Osteoblast (primary cell): ENCODE results near the gene PCDH9. TPM values are rescaled to one million over a fixed set of nuclear protein-coding genes. Genes with fewer than 3 reads are reported as not detected.

ENCODE experiments used
- DNase-seq: peaks from one replicate; pipeline ENCODE4 v3.0.0; 2011; ENCODE audit warnings: low spot score, mixed read lengths; ENCODE audit not compliant: insufficient read length; ENCODE audit errors: missing footprints
- H2AFZ ChIP-seq: 2 replicates; pipeline ENCODE4 v1.6.0; 2011; ENCODE audit warnings: mild to moderate bottlenecking, low read length
- H3K27ac ChIP-seq: 2 replicates; pipeline ENCODE4 v1.5.1; 2011; ENCODE audit warnings: mild to moderate bottlenecking, low read depth, low read length, moderate library complexity
- H3K27me3 ChIP-seq: 2 replicates; pipeline ENCODE4 v1.6.0; 2012; ENCODE audit warnings: mild to moderate bottlenecking, control low read depth, inconsistent platforms, low read length, moderate library complexity; ENCODE audit not compliant: insufficient read depth
- H3K36me3 ChIP-seq: 2 replicates; pipeline ENCODE4 v1.5.1; 2011; ENCODE audit warnings: mild to moderate bottlenecking, low read length, control low read depth, moderate library complexity; ENCODE audit not compliant: insufficient read depth
- H3K4me1 ChIP-seq: 2 replicates; pipeline ENCODE4 v1.5.1; 2011; ENCODE audit warnings: mild to moderate bottlenecking, low read length, control low read depth, moderate library complexity; ENCODE audit not compliant: insufficient read depth
- H3K4me2 ChIP-seq: 2 replicates; pipeline ENCODE4 v1.6.0; 2011; ENCODE audit warnings: mild to moderate bottlenecking, low read length; ENCODE audit not compliant: insufficient read depth
- H3K4me3 ChIP-seq: fragments of 200-600 bp; sonication (generic); 3 replicates; pipeline ENCODE4 v1.5.1; 2012; ENCODE audit warnings: mild to moderate bottlenecking, low read length, inconsistent platforms; ENCODE audit not compliant: insufficient read depth
- H3K79me2 ChIP-seq: 2 replicates; pipeline ENCODE4 v1.6.0; 2012; ENCODE audit warnings: mild to moderate bottlenecking, low read length, control low read depth, inconsistent platforms; ENCODE audit not compliant: insufficient read depth
- H3K9me3 ChIP-seq: 2 replicates; pipeline ENCODE4 v1.5.1; 2011; ENCODE audit warnings: low read depth, low read length, control low read depth
- H4K20me1 ChIP-seq: 2 replicates; pipeline ENCODE4 v1.6.0; 2012; ENCODE audit warnings: mild to moderate bottlenecking, low read length, control low read depth; ENCODE audit not compliant: insufficient read depth
- total RNA-seq: library from RNA; depleted of rRNA; stranded (reverse); fragments of >200 nt; gene quantifications from 2 replicates; pipeline ENCODE4 v1.2.3, GENCODE V29; 2012
- TF ChIP-seq, protein P1 (sequence below): IDR thresholded peaks from 2 replicates; pipeline ENCODE4 v1.5.1; 2011; ENCODE audit warnings: mild to moderate bottlenecking, low read depth, low read length, moderate library complexity; ENCODE audit errors: extremely low read depth

Gene PCDH9
- total RNA-seq, 1 donor, result 1.1 TPM

DNA sequence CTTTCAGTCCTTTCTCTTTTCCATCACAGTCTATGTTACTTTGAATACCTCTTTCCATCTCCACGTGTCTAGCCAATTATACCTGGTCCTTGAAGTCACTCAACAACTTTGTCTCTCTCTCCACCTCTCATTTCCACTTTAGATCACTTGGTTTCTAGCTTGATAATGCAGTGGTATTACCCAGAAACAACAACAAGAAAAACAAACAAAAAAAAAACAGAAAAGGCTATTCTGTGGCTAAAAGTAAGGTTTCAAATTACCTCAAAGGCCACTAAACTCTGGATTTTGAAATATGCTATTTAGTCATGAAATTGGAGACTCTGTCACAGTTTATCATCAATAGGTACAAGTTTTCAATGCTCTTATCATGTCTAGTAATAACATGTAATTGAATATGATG lies 184.8 kb downstream of the PCDH9 start:
- Histone ChIP-seq H3K27me3 (no peaks in the 10 kb centered on the region), H3K4me2 (no peak overlapping the region), H4K20me1 (no peaks in the 10 kb centered on the region), H3K9me3 (no peaks in the 10 kb centered on the region), H3K4me3 (no peak overlapping the region), H3K79me2 (no peaks in the 10 kb centered on the region), H3K36me3 (no peaks in the 10 kb centered on the region), H3K27ac (no peak overlapping the region), H3K4me1 (peaks cover 13% of the 10 kb centered on the region), H2AFZ (no peak overlapping the region)
- TF ChIP-seq, protein P1, sequence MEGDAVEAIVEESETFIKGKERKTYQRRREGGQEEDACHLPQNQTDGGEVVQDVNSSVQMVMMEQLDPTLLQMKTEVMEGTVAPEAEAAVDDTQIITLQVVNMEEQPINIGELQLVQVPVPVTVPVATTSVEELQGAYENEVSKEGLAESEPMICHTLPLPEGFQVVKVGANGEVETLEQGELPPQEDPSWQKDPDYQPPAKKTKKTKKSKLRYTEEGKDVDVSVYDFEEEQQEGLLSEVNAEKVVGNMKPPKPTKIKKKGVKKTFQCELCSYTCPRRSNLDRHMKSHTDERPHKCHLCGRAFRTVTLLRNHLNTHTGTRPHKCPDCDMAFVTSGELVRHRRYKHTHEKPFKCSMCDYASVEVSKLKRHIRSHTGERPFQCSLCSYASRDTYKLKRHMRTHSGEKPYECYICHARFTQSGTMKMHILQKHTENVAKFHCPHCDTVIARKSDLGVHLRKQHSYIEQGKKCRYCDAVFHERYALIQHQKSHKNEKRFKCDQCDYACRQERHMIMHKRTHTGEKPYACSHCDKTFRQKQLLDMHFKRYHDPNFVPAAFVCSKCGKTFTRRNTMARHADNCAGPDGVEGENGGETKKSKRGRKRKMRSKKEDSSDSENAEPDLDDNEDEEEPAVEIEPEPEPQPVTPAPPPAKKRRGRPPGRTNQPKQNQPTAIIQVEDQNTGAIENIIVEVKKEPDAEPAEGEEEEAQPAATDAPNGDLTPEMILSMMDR, result no peak
- DNase-seq, result no peak

GRCh38 chr13:67043901-67044300 lies 186.2 kb downstream of the PCDH9 start:
- H2AFZ ChIP-seq, result no peak overlapping the region
- H3K27me3 ChIP-seq, result no peaks in the 10 kb centered on the region
- no peaks in the 10 kb centered on the region for H4K20me1 ChIP-seq
- H3K9me3 ChIP-seq, result no peaks in the 10 kb centered on the region
- H3K4me1 ChIP-seq, result peaks cover 13% of the 10 kb centered on the region
- no peak overlapping the region for H3K27ac ChIP-seq
- TF ChIP-seq, protein P1, result no peak
- DNase-seq, result no peak
- H3K36me3 ChIP-seq, result no peaks in the 10 kb centered on the region
- no peaks in the 10 kb centered on the region for H3K79me2 ChIP-seq
- no peak overlapping the region for H3K4me3 ChIP-seq
- H3K4me2 ChIP-seq, result no peak overlapping the region

GRCh38 chr13:67042556-67042955 lies 187.6 kb downstream of the PCDH9 start:
- no peak overlapping the region for H3K4me2 ChIP-seq
- no peaks in the 10 kb centered on the region for H4K20me1 ChIP-seq
- H3K36me3 ChIP-seq, result no peaks in the 10 kb centered on the region
- no peak overlapping the region for H2AFZ ChIP-seq
- no peak for DNase-seq
- TF ChIP-seq, protein P1, result no peak
- no peak overlapping the region for H3K27ac ChIP-seq
- H3K79me2 ChIP-seq, result no peaks in the 10 kb centered on the region
- no peak overlapping the region for H3K4me3 ChIP-seq
- H3K9me3 ChIP-seq, result no peaks in the 10 kb centered on the region
- H3K27me3 ChIP-seq, result no peaks in the 10 kb centered on the region
- H3K4me1 ChIP-seq, result peaks cover 3% of the 10 kb centered on the region

- H2AFZ ChIP-seq, result no peak overlapping the region
These were observed 193.3 kb downstream of the PCDH9 start for GRCh38 chr13:67036699-67037457.

More at GRCh38 chr13:67036699-67037457, 193.3 kb downstream of the PCDH9 start:
- no peaks in the 10 kb centered on the region for H4K20me1 ChIP-seq
- no peaks in the 10 kb centered on the region for H3K79me2 ChIP-seq
- no peaks in the 10 kb centered on the region for H3K36me3 ChIP-seq
- H3K27me3 ChIP-seq, result no peaks in the 10 kb centered on the region
- no peak overlapping the region for H3K4me3 ChIP-seq
- no peak for DNase-seq
- H3K4me2 ChIP-seq, result no peak overlapping the region
- H3K27ac ChIP-seq, result no peak overlapping the region
- H3K9me3 ChIP-seq, result no peaks in the 10 kb centered on the region
- no peaks in the 10 kb centered on the region for H3K4me1 ChIP-seq
- TF ChIP-seq, protein P1, result no peak
